ENCODE measurements around the gene MUC6.

MUC6 gene

DNA sequence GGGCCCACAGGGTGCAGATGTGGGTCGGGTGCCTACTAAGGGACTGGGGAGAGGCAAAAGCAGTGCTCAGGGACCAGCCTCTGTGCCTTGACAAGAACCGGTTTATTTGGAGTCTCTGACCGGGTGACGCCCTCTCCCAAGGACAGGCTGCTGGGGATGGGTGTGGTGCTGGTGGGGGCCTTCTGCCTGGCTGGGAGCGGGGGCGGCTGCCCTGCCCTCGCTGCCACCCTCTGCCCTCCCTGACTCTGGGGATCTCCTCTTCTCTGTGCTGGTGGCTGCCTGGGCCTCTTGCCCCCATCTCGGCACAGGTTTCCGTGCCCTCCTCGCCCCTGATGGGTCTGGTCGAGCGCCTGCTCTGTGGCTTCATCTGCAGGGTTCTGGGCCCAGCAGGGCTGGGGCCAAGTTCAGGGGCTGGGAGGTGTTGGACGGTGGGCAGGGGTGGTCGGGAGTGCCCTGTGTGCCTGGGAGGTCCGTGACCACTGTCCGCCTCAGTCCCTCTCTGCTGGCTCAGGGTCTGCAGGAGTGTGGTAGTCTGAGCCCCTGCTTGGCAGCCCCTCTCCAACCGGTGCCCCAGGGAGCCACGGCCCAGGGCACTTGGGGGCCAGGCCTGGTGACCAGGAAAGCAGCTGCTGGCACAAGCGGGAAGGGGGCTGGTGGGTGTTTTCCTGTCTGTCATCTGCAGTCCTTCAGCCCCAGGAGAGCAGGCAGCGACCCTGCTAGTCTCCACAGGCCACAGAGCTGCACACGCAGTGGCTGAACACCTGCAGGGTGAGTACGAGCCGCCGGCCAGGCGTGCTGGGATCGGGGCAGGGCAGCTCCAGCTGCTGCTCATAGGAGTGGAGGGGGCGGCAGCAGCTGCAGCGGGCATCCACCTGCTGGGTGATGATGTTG, 23.5 kb downstream of the MUC6 start:
- in situ Hi-C loops (cut with HindIII; ENCODE audit: low sequenced_read_pairs): no loop called here
- TF ChIP-seq, protein P1, sequence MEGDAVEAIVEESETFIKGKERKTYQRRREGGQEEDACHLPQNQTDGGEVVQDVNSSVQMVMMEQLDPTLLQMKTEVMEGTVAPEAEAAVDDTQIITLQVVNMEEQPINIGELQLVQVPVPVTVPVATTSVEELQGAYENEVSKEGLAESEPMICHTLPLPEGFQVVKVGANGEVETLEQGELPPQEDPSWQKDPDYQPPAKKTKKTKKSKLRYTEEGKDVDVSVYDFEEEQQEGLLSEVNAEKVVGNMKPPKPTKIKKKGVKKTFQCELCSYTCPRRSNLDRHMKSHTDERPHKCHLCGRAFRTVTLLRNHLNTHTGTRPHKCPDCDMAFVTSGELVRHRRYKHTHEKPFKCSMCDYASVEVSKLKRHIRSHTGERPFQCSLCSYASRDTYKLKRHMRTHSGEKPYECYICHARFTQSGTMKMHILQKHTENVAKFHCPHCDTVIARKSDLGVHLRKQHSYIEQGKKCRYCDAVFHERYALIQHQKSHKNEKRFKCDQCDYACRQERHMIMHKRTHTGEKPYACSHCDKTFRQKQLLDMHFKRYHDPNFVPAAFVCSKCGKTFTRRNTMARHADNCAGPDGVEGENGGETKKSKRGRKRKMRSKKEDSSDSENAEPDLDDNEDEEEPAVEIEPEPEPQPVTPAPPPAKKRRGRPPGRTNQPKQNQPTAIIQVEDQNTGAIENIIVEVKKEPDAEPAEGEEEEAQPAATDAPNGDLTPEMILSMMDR (IDR thresholded peaks at IDR 0.05; ENCODE audit: low read depth, low read length): no peak
- H3K4me3 ChIP-seq (ENCODE audit: low read depth, low read length): no peak overlapping the region
- no peak for DNase-seq (ENCODE audit: low read depth, low spot score)

DNA sequence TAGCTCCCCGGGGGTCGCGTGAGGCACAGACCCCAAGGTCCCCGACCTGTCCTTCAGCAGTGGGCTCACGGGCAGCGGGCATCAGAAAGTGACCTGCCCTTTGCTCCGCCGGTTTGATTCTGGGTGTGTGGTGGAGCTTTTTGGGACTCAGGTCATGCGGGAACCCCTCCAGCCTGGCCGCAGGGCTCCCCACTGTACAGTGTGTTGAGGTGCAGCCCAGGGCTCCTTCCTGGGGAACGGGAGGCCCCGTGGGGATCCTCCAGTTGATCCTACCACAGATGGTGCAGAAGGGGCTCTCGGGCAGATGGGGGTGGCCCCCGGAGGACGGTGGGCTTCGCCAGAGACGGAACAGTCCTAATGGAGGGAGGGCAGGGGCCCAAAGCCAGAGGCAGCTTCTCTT, 24.2 kb downstream of the MUC6 start:
- no peak for DNase-seq (ENCODE audit: low read depth, low spot score)
- no peak overlapping the region for H3K4me3 ChIP-seq (ENCODE audit: low read depth, low read length)
- TF ChIP-seq, protein P1 (IDR thresholded peaks at IDR 0.05; ENCODE audit: low read depth, low read length): no peak
- in situ Hi-C loops (cut with HindIII; ENCODE audit: low sequenced_read_pairs): no loop called here

DNA sequence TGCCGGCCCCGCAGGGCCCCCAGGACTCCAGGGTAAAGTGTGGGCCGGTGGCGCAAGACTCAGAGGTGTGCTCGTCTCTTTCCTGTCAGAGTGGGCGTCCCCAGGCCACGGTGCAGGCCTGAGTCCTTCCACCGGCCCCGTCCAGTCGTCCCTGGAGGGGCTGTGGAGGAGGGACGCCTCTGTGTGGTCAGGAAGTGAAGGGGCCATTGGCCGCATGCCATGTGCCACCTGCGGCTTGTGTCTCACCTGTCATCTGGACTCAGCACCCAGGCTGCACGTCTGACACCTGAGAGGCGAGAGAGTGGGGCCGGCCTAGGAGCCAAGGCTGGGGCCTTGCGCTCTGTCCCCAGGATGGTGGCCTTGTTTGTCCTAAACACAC, 25.2 kb downstream of the MUC6 start:
- no peak overlapping the region for H3K4me3 ChIP-seq (ENCODE audit: low read depth, low read length)
- in situ Hi-C loops (cut with HindIII; ENCODE audit: low sequenced_read_pairs): no loop called here
- TF ChIP-seq, protein P1 (IDR thresholded peaks at IDR 0.05; ENCODE audit: low read depth, low read length): no peak
- no peak for DNase-seq (ENCODE audit: low read depth, low spot score)

DNA sequence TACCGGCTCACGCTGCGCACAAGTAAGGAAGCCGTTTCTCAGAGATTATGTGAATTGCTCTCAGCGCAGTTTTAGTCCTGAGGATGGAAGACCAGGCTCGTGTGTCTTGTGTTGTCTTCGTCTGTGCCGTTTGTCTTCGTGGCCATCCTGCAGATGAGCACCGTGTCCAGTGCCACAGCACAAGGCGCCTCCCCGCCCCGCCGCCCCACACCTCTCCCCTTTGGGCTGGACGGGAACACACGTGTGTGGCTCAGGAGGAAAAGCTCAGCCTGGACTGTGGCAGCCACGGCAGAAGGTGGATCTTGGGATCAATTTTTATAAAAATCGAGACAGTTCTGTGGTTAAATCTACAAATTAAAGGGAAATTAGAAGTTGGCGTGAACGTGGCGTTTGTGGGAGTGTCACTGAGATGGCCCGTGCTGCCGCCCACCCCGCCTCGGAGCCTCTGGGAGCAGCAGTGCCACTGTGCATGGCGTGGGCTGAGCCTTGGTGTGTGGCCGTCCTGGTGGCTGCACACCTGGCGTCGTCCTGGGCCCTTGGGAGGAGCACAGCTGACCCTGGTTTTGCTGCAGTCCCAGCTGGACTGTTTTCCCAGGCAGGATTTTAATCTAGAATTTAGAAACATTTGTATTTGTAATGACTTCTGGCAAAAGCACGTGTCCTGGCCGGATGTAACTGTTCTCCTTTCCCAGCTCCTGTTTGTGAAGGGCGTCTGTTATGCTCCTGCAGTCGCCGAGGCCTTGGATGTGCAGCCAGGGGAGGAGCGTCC, 25.8 kb downstream of the MUC6 start:
- TF ChIP-seq, protein P1 (IDR thresholded peaks at IDR 0.05; ENCODE audit: low read depth, low read length): no peak
- no peak for DNase-seq (ENCODE audit: low read depth, low spot score)
- no peak overlapping the region for H3K4me3 ChIP-seq (ENCODE audit: low read depth, low read length)
- in situ Hi-C loops (cut with HindIII; ENCODE audit: low sequenced_read_pairs): no loop called here

DNA sequence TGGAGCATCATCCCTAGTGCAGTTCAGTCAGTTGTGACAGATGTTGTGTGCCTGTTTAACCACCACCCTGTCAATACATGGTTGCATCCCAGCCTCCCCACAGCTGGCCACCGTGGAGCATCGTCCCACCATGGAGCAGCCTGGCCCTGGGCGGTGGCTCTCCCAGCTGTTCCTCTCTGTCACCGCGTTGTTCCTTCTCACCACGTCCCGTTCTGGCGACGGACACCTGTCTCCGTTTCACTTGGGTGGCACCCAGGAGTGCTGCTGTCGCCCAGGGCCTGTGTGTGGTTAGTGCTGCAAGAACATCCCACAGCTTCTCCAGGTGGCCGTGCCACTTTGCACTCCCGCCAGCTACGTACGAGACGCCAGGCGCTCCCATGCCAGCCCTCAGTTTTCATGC, 26.5 kb downstream of the MUC6 start:
- TF ChIP-seq, protein P1 (IDR thresholded peaks at IDR 0.05; ENCODE audit: low read depth, low read length): no peak
- no peak overlapping the region for H3K4me3 ChIP-seq (ENCODE audit: low read depth, low read length)
- in situ Hi-C loops (cut with HindIII; ENCODE audit: low sequenced_read_pairs): no loop called here
- DNase-seq (ENCODE audit: low read depth, low spot score): no peak

DNA sequence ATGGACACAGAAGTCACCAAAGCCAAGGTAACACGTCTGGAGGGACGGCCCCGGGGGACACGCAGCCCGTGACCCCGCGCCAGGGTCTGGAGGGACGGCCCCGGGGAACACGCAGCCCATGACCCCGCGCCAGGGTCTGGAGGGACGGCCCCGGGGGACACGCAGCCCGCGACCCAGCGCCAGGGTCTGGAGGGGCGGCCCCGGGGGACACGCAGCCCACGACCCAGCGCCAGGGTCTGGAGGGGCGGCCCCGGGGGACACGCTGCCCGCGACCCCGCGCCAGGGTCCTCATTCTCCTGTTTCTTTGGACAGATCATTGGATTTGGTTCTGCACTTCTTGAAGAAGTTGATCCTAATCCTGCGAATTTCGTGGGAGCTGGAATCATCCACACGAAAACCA, 27.1 kb downstream of the MUC6 start:
- no peak for DNase-seq (ENCODE audit: low read depth, low spot score)
- in situ Hi-C loops (cut with HindIII; ENCODE audit: low sequenced_read_pairs): no loop called here
- TF ChIP-seq, protein P1 (IDR thresholded peaks at IDR 0.05; ENCODE audit: low read depth, low read length): no peak
- no peak overlapping the region for H3K4me3 ChIP-seq (ENCODE audit: low read depth, low read length)
